B cell (primary cell): ENCODE results near the gene PRKCZ. TPM values are rescaled to one million over a fixed set of nuclear protein-coding genes. Genes with fewer than 3 reads are reported as not detected.

Experiments
- ATAC-seq: fragments of 200-7000 bp; cut with Tn5 transposase; one replicate; pipeline ENCODE4 v1.10.0; 2021; ENCODE audit warnings: low read depth, mild to moderate bottlenecking, moderate number of reproducible peaks, moderate library complexity
- CTCF ChIA-PET: fragments of 350-600 bp; sonication (Branson Sonifier 250); formaldehyde crosslinking; loops from one replicate; lab custom pipeline; 2021; ENCODE audit warnings: antibody characterized with exemption, inconsistent platforms; lab: Charles Lee
- POLR2A ChIA-PET: fragments of 350-600 bp; sonication (Branson Sonifier 250); formaldehyde crosslinking; loops from one replicate; lab custom pipeline; 2021; ENCODE audit warnings: antibody characterized with exemption; lab: Charles Lee
- DNase-seq: peaks from one replicate; pipeline ENCODE4 v3.0.0; 2013
- H2AFZ ChIP-seq: 2 replicates; pipeline ENCODE4 v1.6.1; 2012; ENCODE audit warnings: mild to moderate bottlenecking, low read depth, low read length; ENCODE audit not compliant: insufficient read depth, poor library complexity, severe bottlenecking
- H3K27ac ChIP-seq, 2 donors: 1 replicate in 1 of 2; 2 replicates in 1 of 2; pipeline ENCODE4 v1.5.1; 2012 to 2013; ENCODE audit warnings: low read length in 2 of 2, mild to moderate bottlenecking in 2 of 2, moderate library complexity in 1 of 2
- H3K27me3 ChIP-seq, 4 experiments: fragments of 200-600 bp in 1 of 4; sonication (generic) in 1 of 4; replicated peaks in 1 of 4; 1 replicate in 2 of 4; 2 replicates in 2 of 4; pipeline versions ENCODE4 v1.6.1 to v1.7.0; 2013 to 2016; ENCODE audit warnings: low read length in 3 of 4, mild to moderate bottlenecking in 2 of 4, mixed read lengths in 1 of 4, moderate library complexity in 1 of 4; ENCODE audit not compliant: insufficient read depth in 4 of 4, control insufficient read depth in 3 of 4; ENCODE audit errors: control extremely low read depth in 1 of 4
- H3K36me3 ChIP-seq, 2 experiments: replicated peaks in 1 of 2; 1 replicate in 1 of 2; 2 replicates in 1 of 2; pipeline versions ENCODE4 v1.6.1 to v1.7.1; 2013; ENCODE audit warnings: low read length in 1 of 2; ENCODE audit not compliant: insufficient read depth in 2 of 2, control insufficient read depth in 1 of 2; ENCODE audit errors: control extremely low read depth in 1 of 2, extremely low read depth in 1 of 2
- H3K4me1 ChIP-seq, 2 donors: fragments of 200-600 bp in 1 of 2; sonication (generic) in 1 of 2; 1 replicate in 1 of 2; 2 replicates in 1 of 2; pipeline versions ENCODE4 v1.5.1 to v1.6.1; 2013 to 2017; ENCODE audit warnings: low read length in 2 of 2; ENCODE audit not compliant: control insufficient read depth in 2 of 2, insufficient read depth in 2 of 2
- H3K4me2 ChIP-seq: replicated peaks from 2 replicates; pipeline ENCODE3; 2012; ENCODE audit warnings: mild to moderate bottlenecking, low read depth, low read length; ENCODE audit not compliant: poor library complexity, severe bottlenecking
- H3K4me3 ChIP-seq, 5 experiments: fragments of 200-600 bp in 1 of 5; sonication (generic) in 1 of 5; 1 replicate in 3 of 5; 2 replicates in 2 of 5; pipeline versions ENCODE4 v1.5.1 to v1.7.0; 2011 to 2016; ENCODE audit warnings: low read length in 4 of 5, mild to moderate bottlenecking in 4 of 5, low read depth in 2 of 5, control low read depth in 1 of 5, moderate library complexity in 1 of 5; ENCODE audit not compliant: insufficient read depth in 1 of 5; ENCODE audit errors: control extremely low read depth in 1 of 5, extremely low read depth in 1 of 5
- H3K79me2 ChIP-seq: fragments of 200-600 bp; sonication (generic); one replicate; pipeline ENCODE4 v1.6.0; 2016; ENCODE audit warnings: low read length; ENCODE audit not compliant: control insufficient read depth, insufficient read depth
- H3K9ac ChIP-seq: fragments of 200-600 bp; sonication (generic); 2 replicates; pipeline ENCODE4 v1.6.1; 2017; ENCODE audit warnings: mild to moderate bottlenecking, low read length, moderate library complexity
- H3K9me3 ChIP-seq, 3 donors: one replicate each; pipeline versions ENCODE4 v1.6.1 to v1.7.1; 2013; ENCODE audit warnings: low read length in 2 of 3; ENCODE audit not compliant: control insufficient read depth in 2 of 3, insufficient read depth in 1 of 3; ENCODE audit errors: control extremely low read depth in 1 of 3
- H4K20me1 ChIP-seq: 2 replicates; pipeline ENCODE4 v1.6.0; 2012; ENCODE audit warnings: mild to moderate bottlenecking, low read length; ENCODE audit not compliant: insufficient read depth, control insufficient read depth, poor library complexity, severe bottlenecking
- H3K27ac Mint-ChIP-seq: one replicate; pipeline ENCODE4 v1.8.0; 2021; ENCODE audit warnings: mixed read lengths
- H3K27me3 Mint-ChIP-seq: one replicate; pipeline ENCODE4 v1.8.0; 2021; ENCODE audit warnings: mixed read lengths
- H3K4me1 Mint-ChIP-seq: one replicate; pipeline ENCODE4 v1.8.0; 2021; ENCODE audit warnings: mixed read lengths
- H3K4me3 Mint-ChIP-seq: one replicate; pipeline ENCODE4 v1.8.0; 2021; ENCODE audit warnings: mixed read lengths
- H3K9me3 Mint-ChIP-seq: one replicate; pipeline ENCODE4 v1.8.0; 2022; ENCODE audit warnings: mixed read lengths; ENCODE audit not compliant: insufficient read depth
- EZH2 ChIP-seq: IDR thresholded peaks from 2 replicates; pipeline ENCODE4 v1.6.1; 2012; ENCODE audit warnings: borderline replicate concordance, low read depth, mild to moderate bottlenecking, moderate library complexity, low read length; ENCODE audit not compliant: insufficient read depth, poor library complexity, severe bottlenecking
- WGBS: methylation state at CpG from one replicate; pipeline ENCODE4 v1.1.5; 2013; ENCODE audit warnings: missing lambda C conversion rate; ENCODE audit not compliant: insufficient coverage; 5-methylcytosine and 5-hydroxymethylcytosine counted together
- intact Hi-C: fragments of 100-400 bp; cut with micrococcal nuclease; formaldehyde crosslinking; loops from one replicate; pipeline ENCODE4 v1.10.0; 2022
- polyA plus RNA-seq: library from polyadenylated mRNA; depleted of rRNA; stranded (reverse); fragments of >200 nt; gene quantifications from 2 replicates; pipeline ENCODE4 v1.2.3, GENCODE V29; 2012
- total RNA-seq, 2 donors: library from RNA; stranded (reverse); fragments of 120-200 nt in 1 of 2; gene quantifications; 1 replicate in 1 of 2; 2 replicates in 1 of 2; pipeline versions ENCODE4 v1.2.3 to v1.2.4, GENCODE V29; 2013 to 2022
- TF ChIP-seq, protein P1 (sequence below): fragments of 200-600 bp; IDR thresholded peaks from one replicate; pipeline ENCODE4 v1.8.0; 2022; ENCODE audit warnings: antibody characterized with exemption, mild to moderate bottlenecking

PRKCZ gene
- total and polyA plus RNA-seq, 2 donors (not counting 1 experiment from before 2014, with no cell fraction given) = 17.9 to 53.2 TPM

- no peaks in the 10 kb centered on the region for H3K4me1 ChIP-seq
- peaks cover 0 to 15% of the 10 kb centered on the region in 2 experiments for H3K36me3 ChIP-seq
- H3K27me3 ChIP-seq = no peaks in the 10 kb centered on the region
- Mint-ChIP-seq H3K4me3 (no peak overlapping the region), H3K4me1 (no peaks in the 10 kb centered on the region), H3K9me3 (no peaks in the 10 kb centered on the region), H3K27ac (no peak overlapping the region), H3K27me3 (no peaks in the 10 kb centered on the region)
- no peak overlapping the region for H3K4me3 ChIP-seq
- no peak overlapping the region for H3K27ac ChIP-seq
- POLR2A ChIA-PET = no interaction called here
- peaks cover 24% of the 10 kb centered on the region for H4K20me1 ChIP-seq
- H3K4me2 ChIP-seq = no peak overlapping the region
- H2AFZ ChIP-seq = no peak overlapping the region
- no peak overlapping the region for H3K9ac ChIP-seq
- no CpG with 5 or more reads among the region's 4 CpGs for WGBS
- H3K9me3 ChIP-seq = peaks cover 1 to 3% (median 3%) of the 10 kb centered on the region in 3 donors
- CTCF ChIA-PET = no interaction called here
- intact Hi-C loops = no loop called here
- ATAC-seq (no peak), DNase-seq (no peak)
- H3K79me2 ChIP-seq = peaks cover 20% of the 10 kb centered on the region
- TF ChIP-seq, protein P1, sequence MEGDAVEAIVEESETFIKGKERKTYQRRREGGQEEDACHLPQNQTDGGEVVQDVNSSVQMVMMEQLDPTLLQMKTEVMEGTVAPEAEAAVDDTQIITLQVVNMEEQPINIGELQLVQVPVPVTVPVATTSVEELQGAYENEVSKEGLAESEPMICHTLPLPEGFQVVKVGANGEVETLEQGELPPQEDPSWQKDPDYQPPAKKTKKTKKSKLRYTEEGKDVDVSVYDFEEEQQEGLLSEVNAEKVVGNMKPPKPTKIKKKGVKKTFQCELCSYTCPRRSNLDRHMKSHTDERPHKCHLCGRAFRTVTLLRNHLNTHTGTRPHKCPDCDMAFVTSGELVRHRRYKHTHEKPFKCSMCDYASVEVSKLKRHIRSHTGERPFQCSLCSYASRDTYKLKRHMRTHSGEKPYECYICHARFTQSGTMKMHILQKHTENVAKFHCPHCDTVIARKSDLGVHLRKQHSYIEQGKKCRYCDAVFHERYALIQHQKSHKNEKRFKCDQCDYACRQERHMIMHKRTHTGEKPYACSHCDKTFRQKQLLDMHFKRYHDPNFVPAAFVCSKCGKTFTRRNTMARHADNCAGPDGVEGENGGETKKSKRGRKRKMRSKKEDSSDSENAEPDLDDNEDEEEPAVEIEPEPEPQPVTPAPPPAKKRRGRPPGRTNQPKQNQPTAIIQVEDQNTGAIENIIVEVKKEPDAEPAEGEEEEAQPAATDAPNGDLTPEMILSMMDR = no peak
- TF ChIP-seq EZH2 = no peak
These were observed 15.5 kb downstream of the PRKCZ start for GRCh38 chr1:2065699-2066098.

- Histone ChIP-seq H3K4me3 (no peak overlapping the region), H3K79me2 (peaks cover 20% of the 10 kb centered on the region), H4K20me1 (peaks cover 28% of the 10 kb centered on the region), H3K27ac (no peak overlapping the region), H3K4me1 (no peaks in the 10 kb centered on the region), H3K4me2 (no peak overlapping the region), H3K9ac (no peak overlapping the region), H3K9me3 (peaks cover 1 to 3% (median 3%) of the 10 kb centered on the region in 3 donors), H2AFZ (no peak overlapping the region), H3K36me3 (peaks cover 0 to 14% of the 10 kb centered on the region in 2 experiments), H3K27me3 (no peaks in the 10 kb centered on the region)
- TF ChIP-seq, protein P1 = no peak
- no peak for TF ChIP-seq EZH2
- Mint-ChIP-seq H3K4me3 (no peak overlapping the region), H3K27ac (no peak overlapping the region), H3K27me3 (no peaks in the 10 kb centered on the region), H3K4me1 (no peaks in the 10 kb centered on the region), H3K9me3 (no peaks in the 10 kb centered on the region)
- intact Hi-C loops = no loop called here
- DNase-seq (no peak), ATAC-seq (no peak)
- ChIA-PET POLR2A (no interaction called here), CTCF (interaction anchor here (0.8 kb wide), 1 partner anchor 73 kb away, joined by 3 read pairs; no protein-coding TSS in a partner anchor)
- WGBS = 93% methylated on average over 16 of the region's 21 CpGs
These were observed 17.2 kb downstream of the PRKCZ start for GRCh38 chr1:2067393-2067792.
